ENCODE measurements around the gene PPM1N. TPM values are rescaled to one million over a fixed set of nuclear protein-coding genes. Genes with fewer than 3 reads are reported as not detected.

The PPM1N gene
- total RNA-seq, 4 donors from 2014 or later = 1.5 to 1.7 TPM; not detected in 2

DNA sequence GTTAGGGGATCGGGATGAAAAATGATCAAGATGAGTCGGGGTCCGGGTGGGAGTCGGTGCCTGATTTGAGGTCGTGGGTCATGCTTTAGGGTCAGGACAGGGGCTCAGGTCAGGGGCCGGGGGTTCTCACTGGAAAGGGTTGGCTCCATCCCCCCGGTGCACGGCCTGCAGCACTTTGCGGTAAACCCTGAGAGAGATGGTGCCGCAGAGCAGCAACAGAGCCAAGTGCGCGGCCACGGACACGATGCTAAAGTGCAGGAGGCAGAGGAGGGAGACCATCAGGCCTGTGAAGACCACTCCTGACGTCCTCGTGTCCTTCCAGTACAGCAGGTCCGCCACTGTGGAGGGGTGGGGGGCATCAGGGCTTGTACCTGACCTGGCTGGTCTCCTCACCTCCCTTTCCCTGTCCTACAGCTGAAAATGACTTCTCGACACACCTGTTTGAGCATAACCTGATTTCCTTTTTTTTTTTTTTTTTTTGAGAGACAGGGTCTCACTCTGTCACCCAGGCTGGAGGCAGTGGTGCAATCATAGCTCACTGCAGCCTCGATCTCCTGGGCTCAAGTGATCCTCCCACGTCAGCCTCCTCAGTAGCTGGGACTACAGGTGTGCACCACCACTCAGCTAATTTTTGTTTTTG lies 8.9 kb upstream of the PPM1N start:
- Histone ChIP-seq H3K4me1 (peaks cover 0 to 23% (median 5%) of the 10 kb centered on the region in 4 donors), H3K36me3 (no peaks in the 10 kb centered on the region), H3K27ac (no peak overlapping the region), H3K9me3 (no peaks in the 10 kb centered on the region), H3K4me3 (no peak overlapping the region), H3K27me3 (no peaks in the 10 kb centered on the region)
- TF ChIP-seq CTCF (IDR thresholded peaks at IDR 0.05) = no peak
- TF ChIP-seq POLR2A (IDR thresholded peaks at IDR 0.05) = no peak
- no peak for DNase-seq

- H3K27me3 ChIP-seq = no peaks in the 10 kb centered on the region
- DNase-seq = no peak
- peak overlapping the region in 1 of 4 donors; percentile 54 for H3K4me3 ChIP-seq
- H3K9me3 ChIP-seq = no peaks in the 10 kb centered on the region
- H3K27ac ChIP-seq = peak overlapping the region in 1 of 4 donors; percentile 62
- H3K4me1 ChIP-seq = peaks cover 0 to 30% (median 8%) of the 10 kb centered on the region in 4 donors
- TF ChIP-seq POLR2A (IDR thresholded peaks at IDR 0.05) (no peak), CTCF (IDR thresholded peaks at IDR 0.05) (no peak)
- H3K36me3 ChIP-seq = no peaks in the 10 kb centered on the region
These were observed 6.1 kb upstream of the PPM1N start for GRCh38 chr19:45492137-45492626.

DNA sequence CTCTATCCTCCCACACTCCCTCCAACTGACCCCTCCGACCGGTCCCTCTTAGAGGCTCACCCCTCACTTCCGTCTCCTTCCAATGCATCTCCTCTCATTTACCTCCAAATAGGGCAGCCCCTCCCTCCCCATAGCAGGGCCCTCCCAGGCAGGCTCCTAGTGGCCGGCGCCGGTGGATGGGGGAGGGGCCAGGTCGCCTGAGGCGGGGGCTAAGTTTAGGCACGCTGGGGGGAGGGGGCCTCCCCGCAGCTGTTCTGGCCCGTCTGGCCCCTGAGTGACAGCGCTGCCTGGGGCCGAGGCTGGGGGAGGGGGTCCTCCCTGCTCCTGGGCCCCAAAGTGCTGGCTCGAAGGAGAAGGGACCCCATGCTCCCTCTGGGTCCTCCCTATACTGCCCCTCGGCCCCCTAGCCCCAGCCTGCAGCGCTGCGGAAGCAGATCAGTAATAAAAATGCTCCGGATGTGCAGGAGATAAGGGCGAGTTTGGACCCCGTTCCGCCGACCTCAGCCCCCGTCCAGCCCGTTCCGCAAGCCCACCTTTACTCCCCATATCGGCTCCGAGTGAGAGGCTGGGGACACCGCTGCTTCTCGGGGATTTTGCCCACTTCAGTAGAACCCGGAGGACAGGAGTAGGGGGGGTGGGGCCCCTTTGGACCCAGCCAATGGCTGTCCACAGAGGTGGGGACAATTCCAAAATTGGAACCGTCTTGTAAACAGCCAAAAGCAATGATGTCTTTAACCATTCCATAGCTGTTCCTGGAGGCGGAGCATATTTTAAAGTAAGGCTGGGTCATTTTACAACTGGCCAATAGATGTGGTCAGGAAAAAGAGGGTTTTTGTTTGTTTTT lies 5.4 kb upstream of the PPM1N start:
- Histone ChIP-seq H3K9me3 (no peaks in the 10 kb centered on the region), H3K4me3 (peak overlapping the region; percentile 26 to 55 (median 40)), H3K4me1 (peaks cover 0 to 35% (median 8%) of the 10 kb centered on the region in 4 donors), H3K27ac (peak overlapping the region in 3 of 4 donors; percentile 48 to 70 (median 62)), H3K36me3 (no peaks in the 10 kb centered on the region), H3K27me3 (no peaks in the 10 kb centered on the region)
- no peak for TF ChIP-seq CTCF (IDR thresholded peaks at IDR 0.05)
- no peak for TF ChIP-seq POLR2A (IDR thresholded peaks at IDR 0.05)
- peak in 1 of 3 donors; percentile 65 for DNase-seq

DNA sequence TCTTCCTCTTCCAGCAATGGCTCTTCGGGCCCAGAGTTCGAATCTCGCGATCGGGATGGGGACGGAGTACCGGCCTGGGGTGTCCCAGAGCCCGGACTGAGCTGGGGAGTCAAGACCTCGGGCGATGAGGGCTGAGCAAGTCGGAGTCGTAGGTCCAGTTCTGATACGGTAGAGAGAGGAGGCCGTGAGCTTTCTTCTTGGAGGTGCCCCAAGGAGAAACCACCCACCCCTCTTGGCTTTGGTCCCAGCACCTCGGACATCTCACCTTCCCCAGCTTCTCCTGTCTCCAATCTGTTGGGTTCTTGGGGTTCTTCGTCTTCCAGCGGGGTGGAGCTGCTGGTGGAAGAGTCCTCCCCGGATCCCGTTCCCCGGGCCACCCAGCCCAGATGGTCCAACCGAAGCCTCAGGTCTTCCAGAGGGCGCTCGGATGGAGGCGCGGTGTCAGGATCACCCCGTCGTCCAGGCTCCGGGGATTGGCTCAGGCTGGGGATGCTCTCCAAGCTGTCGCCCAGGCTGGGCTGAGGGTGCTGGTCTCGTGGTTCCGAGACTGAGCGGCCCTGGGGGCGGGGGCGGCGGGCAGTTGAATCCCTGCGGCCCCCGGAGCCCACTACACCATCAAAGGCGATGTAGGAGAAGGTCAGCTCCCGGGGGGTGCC lies 3.9 kb upstream of the PPM1N start:
- peaks cover 0 to 1% (median 0%) of the 10 kb centered on the region in 4 donors for H3K9me3 ChIP-seq
- DNase-seq = no peak
- no peaks in the 10 kb centered on the region for H3K27me3 ChIP-seq
- peaks cover 5 to 50% (median 14%) of the 10 kb centered on the region in 4 donors for H3K4me1 ChIP-seq
- H3K4me3 ChIP-seq = no peak overlapping the region
- TF ChIP-seq CTCF (IDR thresholded peaks at IDR 0.05) = no peak
- TF ChIP-seq POLR2A (IDR thresholded peaks at IDR 0.05) = no peak
- no peak overlapping the region for H3K27ac ChIP-seq
- no peaks in the 10 kb centered on the region for H3K36me3 ChIP-seq

DNA sequence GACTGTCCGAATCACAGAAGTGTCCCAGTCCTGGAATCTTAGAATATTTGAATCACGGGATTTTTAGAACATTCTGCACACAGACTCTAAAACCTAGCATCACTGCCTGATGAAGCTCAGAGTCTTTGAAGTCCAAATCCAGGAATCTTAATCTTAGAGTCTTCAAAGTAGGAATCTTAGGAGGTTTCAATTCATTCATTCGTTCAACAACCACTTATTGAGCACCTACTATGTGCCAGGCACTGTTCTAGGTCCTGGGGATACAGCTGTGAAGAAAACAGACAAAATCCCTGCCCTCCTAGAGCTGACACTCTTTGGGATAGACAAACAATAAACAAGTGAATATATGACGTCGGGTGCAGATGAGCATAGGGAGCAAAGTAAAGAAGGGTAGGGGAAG lies 3.1 kb upstream of the PPM1N start:
- Histone ChIP-seq H3K36me3 (no peaks in the 10 kb centered on the region), H3K4me1 (peaks cover 5 to 57% (median 16%) of the 10 kb centered on the region in 4 donors), H3K27ac (no peak overlapping the region), H3K4me3 (no peak overlapping the region), H3K27me3 (no peaks in the 10 kb centered on the region), H3K9me3 (peaks cover 0 to 3% (median 0%) of the 10 kb centered on the region in 4 donors)
- TF ChIP-seq CTCF (IDR thresholded peaks at IDR 0.05) = no peak
- no peak for TF ChIP-seq POLR2A (IDR thresholded peaks at IDR 0.05)
- no peak for DNase-seq

Data from Peyer's patch (tissue), 4 donors.